CD4-positive, alpha-beta T cell (primary cell): ENCODE results near the gene IFFO2. TPM values are rescaled to one million over a fixed set of nuclear protein-coding genes. Genes with fewer than 3 reads are reported as not detected.

Experiments used
- ATAC-seq: fragments of 200-7000 bp; cut with Tn5 transposase; one replicate; pipeline ENCODE4 v1.10.0; 2022; ENCODE audit warnings: mild to moderate bottlenecking; ENCODE audit not compliant: poor library complexity
- CTCF ChIA-PET: fragments of 350-600 bp; sonication (Branson Sonifier 250); formaldehyde crosslinking; loops from one replicate; lab custom pipeline; 2021; ENCODE audit warnings: antibody characterized with exemption, inconsistent platforms; lab: Charles Lee
- POLR2A ChIA-PET: fragments of 350-600 bp; sonication (Branson Sonifier 250); formaldehyde crosslinking; loops from one replicate; lab custom pipeline; 2021; ENCODE audit warnings: antibody characterized with exemption, inconsistent platforms; lab: Charles Lee
- DNase-seq, 14 experiments: peaks; one replicate each; pipeline ENCODE4 v3.0.0-alpha.2; 2013 to 2020; ENCODE audit warnings: mixed read lengths in 2 of 14
- H3K27ac ChIP-seq, 2 donors: one replicate each; pipeline versions ENCODE4 v1.5.1 to v1.7.0; 2013; ENCODE audit warnings: low read length in 2 of 2, low read depth in 1 of 2, mild to moderate bottlenecking in 1 of 2
- H3K27me3 ChIP-seq, 2 experiments: 1 replicate in 1 of 2; 2 replicates in 1 of 2; pipeline versions ENCODE4 v1.6.1 to v1.7.0; 2013; ENCODE audit warnings: low read length in 2 of 2, control low read depth in 1 of 2, mild to moderate bottlenecking in 1 of 2, moderate library complexity in 1 of 2; ENCODE audit not compliant: insufficient read depth in 2 of 2, control insufficient read depth in 1 of 2
- H3K36me3 ChIP-seq: one replicate; pipeline ENCODE4 v1.6.1; 2013; ENCODE audit warnings: low read length, control low read depth; ENCODE audit not compliant: insufficient read depth
- H3K4me1 ChIP-seq: one replicate; pipeline ENCODE4 v1.6.1; 2013; ENCODE audit warnings: low read length, control low read depth; ENCODE audit not compliant: insufficient read depth
- H3K4me3 ChIP-seq: one replicate; pipeline ENCODE4 v1.5.1; 2013; ENCODE audit warnings: mild to moderate bottlenecking, low read length, moderate library complexity
- H3K9me3 ChIP-seq, 2 experiments: 1 replicate in 1 of 2; 2 replicates in 1 of 2; pipeline versions ENCODE4 v1.6.1 to v1.7.0; 2013; ENCODE audit warnings: low read length in 2 of 2, mild to moderate bottlenecking in 2 of 2, control low read depth in 1 of 2, moderate library complexity in 1 of 2; ENCODE audit not compliant: control insufficient read depth in 1 of 2, insufficient read depth in 1 of 2
- H3K27ac Mint-ChIP-seq: one replicate; pipeline ENCODE4 v1.8.0; 2020; ENCODE audit warnings: mixed read lengths
- H3K27me3 Mint-ChIP-seq: one replicate; pipeline ENCODE4 v1.8.0; 2021; ENCODE audit warnings: mixed read lengths
- H3K36me3 Mint-ChIP-seq: one replicate; pipeline ENCODE4 v1.8.0; 2021; ENCODE audit warnings: low read depth, mixed read lengths
- H3K4me1 Mint-ChIP-seq: one replicate; pipeline ENCODE4 v1.8.0; 2021; ENCODE audit warnings: low read depth, mixed read lengths
- H3K4me3 Mint-ChIP-seq: one replicate; pipeline ENCODE4 v1.8.0; 2020; ENCODE audit warnings: mild to moderate bottlenecking, mixed read lengths
- H3K9me3 Mint-ChIP-seq: one replicate; pipeline ENCODE4 v1.8.0; 2020; ENCODE audit warnings: mixed read lengths
- CTCF ChIP-seq: fragments of 200-600 bp; IDR thresholded peaks from one replicate; pipeline ENCODE4 v1.8.0; 2022; ENCODE audit warnings: antibody characterized with exemption, mild to moderate bottlenecking
- intact Hi-C, 2 experiments: fragments of 100-400 bp; cut with DNase I in 1 of 2; cut with micrococcal nuclease in 1 of 2; formaldehyde crosslinking; loops; one replicate each; pipeline versions ENCODE4 v1.15.1 to v1.9.0; 2023 to 2025; cut with DNase I, micrococcal nuclease
- total RNA-seq, 174 experiments: library from RNA in 2 of 174; stranded (reverse) in 2 of 174; gene quantifications; one replicate each; pipeline ENCODE4 v1.2.3 and lab custom pipeline; 2021 to 2026

The IFFO2 gene
- total RNA-seq, 2 experiments from 2014 or later, result 106 to 112 TPM

GRCh38 chr1:18960409-18960808 lies 3.9 kb upstream of the IFFO2 start:
- H3K4me3 ChIP-seq, result no peak overlapping the region
- Mint-ChIP-seq H3K27ac (no peak overlapping the region), H3K4me1 (peaks cover 26% of the 10 kb centered on the region), H3K9me3 (no peaks in the 10 kb centered on the region), H3K4me3 (peak overlapping the region; percentile 78), H3K36me3 (peaks cover 7% of the 10 kb centered on the region), H3K27me3 (no peaks in the 10 kb centered on the region)
- intact Hi-C loops, result no loop called here
- H3K36me3 ChIP-seq, result no peaks in the 10 kb centered on the region
- no peak for ATAC-seq
- ChIA-PET POLR2A (no interaction called here), CTCF (no interaction called here)
- no peaks in the 10 kb centered on the region for H3K9me3 ChIP-seq
- no peak for DNase-seq
- H3K27ac ChIP-seq, result no peak overlapping the region
- H3K27me3 ChIP-seq, result no peaks in the 10 kb centered on the region
- peaks cover 21% of the 10 kb centered on the region for H3K4me1 ChIP-seq
- no peak for TF ChIP-seq CTCF

- intact Hi-C loops, result loop anchor here in 1 of 2 experiments (5.0 kb wide), 1 partner anchor 638 kb away; a partner anchor contains a TSS
- POLR2A ChIA-PET, result interaction anchor here (6.3 kb wide), 1 partner anchor 35 kb away, joined by 150 read pairs; no protein-coding TSS in a partner anchor
- no peak for ATAC-seq
- H3K9me3 Mint-ChIP-seq, result no peaks in the 10 kb centered on the region
- Histone ChIP-seq H3K4me1 (peaks cover 29% of the 10 kb centered on the region), H3K9me3 (no peaks in the 10 kb centered on the region), H3K27ac (no peak overlapping the region), H3K36me3 (no peaks in the 10 kb centered on the region), H3K4me3 (no peak overlapping the region), H3K27me3 (no peaks in the 10 kb centered on the region)
- peaks cover 14% of the 10 kb centered on the region for H3K36me3 Mint-ChIP-seq
- no peak overlapping the region for H3K27ac Mint-ChIP-seq
- no peaks in the 10 kb centered on the region for H3K27me3 Mint-ChIP-seq
- peaks cover 34% of the 10 kb centered on the region for H3K4me1 Mint-ChIP-seq
- CTCF ChIA-PET, result interaction anchor here (3.7 kb wide), 1 partner anchor 46 kb away, joined by 21 read pairs; no protein-coding TSS in a partner anchor
- H3K4me3 Mint-ChIP-seq, result peak overlapping the region; percentile 45
- no peak for DNase-seq
- no peak for TF ChIP-seq CTCF
Measured at GRCh38 chr1:18959591-18959990, 3.1 kb upstream of the IFFO2 start.

GRCh38 chr1:18957532-18958300 lies 1.2 kb upstream of the IFFO2 start:
- TF ChIP-seq CTCF, result no peak
- H3K27ac Mint-ChIP-seq, result peak overlapping the region; percentile 83
- no peak for ATAC-seq
- peak overlapping the region; percentile 83 for H3K4me3 ChIP-seq
- ChIA-PET POLR2A (interaction anchor here (0.5 to 6.3 kb wide), 9 partner anchors 9 to 840 kb away, joined by 3 to 150 read pairs (median 16); partner anchors contain the start of gene ALDH4A1), CTCF (interaction anchor here (3.4 to 5.1 kb wide), 3 partner anchors 30 to 51 kb away, joined by 16 to 23 read pairs (median 21); no protein-coding TSS in a partner anchor)
- DNase-seq, result peak in 4 of 14 experiments; percentile 47 to 61 (median 54)
- H3K4me1 ChIP-seq, result peaks cover 48% of the 10 kb centered on the region
- H3K4me1 Mint-ChIP-seq, result peaks cover 53% of the 10 kb centered on the region
- H3K9me3 ChIP-seq, result no peaks in the 10 kb centered on the region
- H3K4me3 Mint-ChIP-seq, result peak overlapping the region; percentile 89
- intact Hi-C loops, result loop anchor here (2.0 to 5.0 kb wide), 4 partner anchors 31 to 640 kb away; partner anchors contain the start of gene ALDH4A1 (in 1 of the 2)
- no peaks in the 10 kb centered on the region for H3K9me3 Mint-ChIP-seq
- peaks cover 4% of the 10 kb centered on the region for H3K36me3 ChIP-seq
- no peaks in the 10 kb centered on the region for H3K27me3 ChIP-seq
- H3K36me3 Mint-ChIP-seq, result peaks cover 22% of the 10 kb centered on the region
- H3K27ac ChIP-seq, result no peak overlapping the region
- no peaks in the 10 kb centered on the region for H3K27me3 Mint-ChIP-seq
